Lung (tissue), 12 donors: ENCODE data around the gene IFNW1. TPM values are rescaled to one million over a fixed set of nuclear protein-coding genes. Genes with fewer than 3 reads are reported as not detected.
"Not testable (repeated sequence)": the region's sequence is repeated elsewhere in the genome, so short reads cannot be mapped to it uniquely, and the experiment has no call there.

Source experiments
- ATAC-seq: fragments of 200-7000 bp; cut with Tn5 transposase; one replicate; pipeline ENCODE4 v1.9.1; 2020; ENCODE audit warnings: moderate number of reproducible peaks; ENCODE audit not compliant: insufficient read depth, low FRiP score
- DNase-seq, 3 donors: peaks; one replicate each; pipeline ENCODE4 v3.0.0-alpha.2; 2013 to 2017
- H3K27ac ChIP-seq, 2 donors: one replicate each; pipeline ENCODE4 v1.5.1; 2013; ENCODE audit warnings: mild to moderate bottlenecking in 2 of 2, moderate library complexity in 2 of 2, control low read depth in 1 of 2, inconsistent platforms in 1 of 2, low read depth in 1 of 2, low read length in 1 of 2
- H3K27me3 ChIP-seq, 3 donors: one replicate each; pipeline ENCODE4 v1.5.1; 2013; ENCODE audit warnings: low read length in 2 of 3; ENCODE audit not compliant: control insufficient read depth in 3 of 3, insufficient read depth in 3 of 3
- H3K36me3 ChIP-seq, 4 donors: one replicate each; pipeline ENCODE4 v1.5.1; 2013; ENCODE audit warnings: low read length in 4 of 4, mild to moderate bottlenecking in 1 of 4, moderate library complexity in 1 of 4; ENCODE audit not compliant: control insufficient read depth in 4 of 4, insufficient read depth in 4 of 4
- H3K4me1 ChIP-seq, 5 donors: one replicate each; pipeline ENCODE4 v1.5.1; 2013; ENCODE audit warnings: low read length in 5 of 5, mild to moderate bottlenecking in 2 of 5, moderate library complexity in 1 of 5; ENCODE audit not compliant: control insufficient read depth in 5 of 5, insufficient read depth in 5 of 5
- H3K4me3 ChIP-seq: one replicate; pipeline ENCODE4 v1.5.1; 2013; ENCODE audit warnings: mild to moderate bottlenecking, control low read depth, moderate library complexity
- H3K9ac ChIP-seq, 2 donors: one replicate each; pipeline ENCODE4 v1.5.1; 2013; ENCODE audit warnings: low read length in 2 of 2, control low read depth in 1 of 2; ENCODE audit not compliant: insufficient read depth in 1 of 2
- H3K9me3 ChIP-seq, 4 donors: one replicate each; pipeline ENCODE4 v1.5.1; 2013; ENCODE audit warnings: low read length in 3 of 4, mild to moderate bottlenecking in 1 of 4, moderate library complexity in 1 of 4; ENCODE audit not compliant: control insufficient read depth in 4 of 4, insufficient read depth in 3 of 4
- CTCF ChIP-seq: IDR thresholded peaks from 2 replicates; pipeline ENCODE4 v1.5.1; 2012; ENCODE audit warnings: mild to moderate bottlenecking; ENCODE audit errors: control extremely low read depth, extremely low read depth
- WGBS, 2 donors: extraction: QIAGEN DNeasy Blood & Tissue Kit; methylation state at CpG; one replicate each; pipeline ENCODE4 v1.1.7; 2013; 5-methylcytosine and 5-hydroxymethylcytosine counted together
- polyA plus RNA-seq, 2 donors: library from polyadenylated mRNA; stranded (reverse); fragments of 200-250 nt; gene quantifications; one replicate each; pipeline ENCODE4 v1.2.1, GENCODE V29; 2013
- total RNA-seq, 2 donors: library from RNA; depleted of rRNA in 1 of 2; stranded (reverse); fragments of >200 nt in 1 of 2; gene quantifications; one replicate each; pipeline ENCODE4 v1.2.1, GENCODE V29; 2014 to 2021
- donor health status: control.
- donor health status: control.
- donor health status: Bipolar disorder and iron deficiency.
- donor health status: healthy.
- donor health status: DM: yes; HTN: yes; CAD: no.

Gene IFNW1
- total and polyA plus RNA-seq, 4 donors: not detected

- H3K9ac ChIP-seq: no peak overlapping the region
- WGBS, 2 donors: 92 to 94% methylated on average over 2 of the region's 2 CpGs
- no peaks in the 10 kb centered on the region for H3K4me1 ChIP-seq
- no peak for TF ChIP-seq CTCF
- no peaks in the 10 kb centered on the region for H3K36me3 ChIP-seq
- no peak overlapping the region for H3K27ac ChIP-seq
- no peak for DNase-seq
- no peak for ATAC-seq
- H3K27me3 ChIP-seq: no peaks in the 10 kb centered on the region
- no peak overlapping the region for H3K4me3 ChIP-seq
- no peaks in the 10 kb centered on the region for H3K9me3 ChIP-seq
Observed at GRCh38 chr9:21174671-21175070, 33.0 kb upstream of the IFNW1 start.

DNA sequence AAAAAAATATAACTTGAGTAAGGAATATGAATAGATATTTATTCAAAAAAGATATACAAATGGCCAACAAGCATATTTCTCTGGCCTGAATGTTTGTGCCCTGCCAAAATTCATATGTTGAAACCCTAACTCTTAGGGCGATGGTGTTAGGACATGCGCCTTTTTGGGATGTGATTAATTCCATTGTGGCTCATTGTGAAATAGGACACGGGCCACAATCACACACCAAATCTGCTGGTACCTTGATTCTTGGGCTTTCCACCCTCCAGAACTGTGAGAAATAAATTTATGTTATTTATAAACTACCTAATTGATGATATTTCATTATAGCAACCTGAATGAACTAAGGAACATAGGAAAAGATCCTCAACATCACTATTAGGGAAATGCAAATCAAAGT, 30.5 kb upstream of the IFNW1 start:
- H3K9me3 ChIP-seq: no peaks in the 10 kb centered on the region
- no peak for ATAC-seq
- H3K27me3 ChIP-seq: no peaks in the 10 kb centered on the region
- WGBS, 2 donors: 77 to 89% methylated on average over 3 of the region's 3 CpGs
- H3K9ac ChIP-seq: no peak overlapping the region
- H3K27ac ChIP-seq: no peak overlapping the region
- no peak overlapping the region for H3K4me3 ChIP-seq
- no peaks in the 10 kb centered on the region for H3K4me1 ChIP-seq
- TF ChIP-seq CTCF: no peak
- no peak for DNase-seq
- H3K36me3 ChIP-seq: no peaks in the 10 kb centered on the region

- Histone ChIP-seq H3K27ac (no peak overlapping the region), H3K4me3 (no peak overlapping the region), H3K9me3 (no peaks in the 10 kb centered on the region), H3K36me3 (no peaks in the 10 kb centered on the region), H3K27me3 (no peaks in the 10 kb centered on the region), H3K4me1 (no peaks in the 10 kb centered on the region), H3K9ac (no peak overlapping the region)
- no peak for ATAC-seq
- no peak for DNase-seq
- no peak for TF ChIP-seq CTCF
- WGBS, 2 donors: 87 to 92% methylated on average over 1 of the region's 1 CpG
Observed at GRCh38 chr9:21171351-21171750, 29.7 kb upstream of the IFNW1 start.

DNA sequence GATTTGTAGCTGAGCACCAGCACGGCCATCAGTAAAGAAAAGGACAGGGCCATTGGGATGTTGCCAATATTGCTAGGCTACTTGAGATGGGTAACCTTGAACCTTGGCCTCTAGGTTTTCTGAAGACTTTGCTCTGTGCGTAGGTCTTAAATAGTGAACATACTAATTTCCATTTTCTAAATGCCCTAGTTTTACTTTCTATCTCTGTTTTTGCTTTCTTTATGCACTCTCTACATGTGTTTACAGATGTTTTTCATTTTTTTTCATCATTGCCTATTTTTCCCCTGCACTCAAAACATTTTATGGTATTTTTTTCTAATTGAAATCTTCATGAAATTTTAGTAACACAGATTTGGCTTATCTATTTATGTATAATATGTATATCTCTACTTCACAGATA, 24.9 kb upstream of the IFNW1 start, which contains the start of gene IFNA21:
IFNA21 (minus strand) TSS at position 101 of the 400 bp plus-strand sequence; CDS start at position 53, 48 bp downstream.
- not testable (repeated sequence) for H3K4me1 ChIP-seq, H3K9ac ChIP-seq, H3K36me3 ChIP-seq, H3K9me3 ChIP-seq, H3K4me3 ChIP-seq, H3K27me3 ChIP-seq, DNase-seq, ATAC-seq, H3K27ac ChIP-seq
- 90 to 93% methylated on average over 2 of the region's 2 CpGs for WGBS, 2 donors
